C1 segment of cervical spinal cord (tissue), 14 donors: ENCODE data around the gene TWF1.
"Not testable (repeated sequence)": the region's sequence is repeated elsewhere in the genome, so short reads cannot be mapped to it uniquely, and the experiment has no call there.

Source experiments
- DNase-seq, 14 donors: peaks; one replicate each; lab custom pipeline; 2025; lab: John Stamatoyannopoulos, UW

The TWF1 gene

DNA sequence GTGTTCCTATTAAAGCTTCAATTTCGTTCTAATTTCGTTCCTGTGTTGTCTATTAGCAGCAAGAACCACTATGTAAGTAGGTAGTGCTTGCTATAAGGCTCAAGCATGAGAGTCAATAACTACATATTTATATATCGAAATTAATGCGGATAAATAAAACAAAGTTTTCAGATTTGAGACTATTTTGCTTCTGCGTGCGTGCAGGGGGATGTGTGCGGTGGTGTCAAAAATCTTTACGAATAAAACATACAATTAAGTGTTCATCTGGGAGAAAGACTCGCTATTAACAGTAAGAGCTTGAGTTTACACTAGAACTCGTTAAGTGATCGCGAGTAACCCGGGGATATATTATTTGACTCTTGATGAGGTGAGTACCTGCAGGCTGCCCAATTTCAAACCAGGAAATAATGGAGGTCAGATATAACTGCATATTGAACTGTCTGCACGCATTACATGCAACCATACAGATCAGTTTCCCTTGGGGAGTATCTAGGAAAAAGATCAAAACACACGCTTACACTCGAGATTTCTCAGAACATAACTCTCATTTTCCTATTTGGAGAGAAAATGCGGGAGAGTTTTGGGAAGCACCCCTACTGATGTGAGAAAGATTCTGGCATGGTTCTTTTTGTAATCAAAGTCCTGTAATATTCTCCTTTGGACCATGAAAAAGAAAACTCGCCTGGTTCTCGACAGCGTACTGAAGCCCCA is 813 bp downstream of the TWF1 start:
- no peak for DNase-seq

DNA sequence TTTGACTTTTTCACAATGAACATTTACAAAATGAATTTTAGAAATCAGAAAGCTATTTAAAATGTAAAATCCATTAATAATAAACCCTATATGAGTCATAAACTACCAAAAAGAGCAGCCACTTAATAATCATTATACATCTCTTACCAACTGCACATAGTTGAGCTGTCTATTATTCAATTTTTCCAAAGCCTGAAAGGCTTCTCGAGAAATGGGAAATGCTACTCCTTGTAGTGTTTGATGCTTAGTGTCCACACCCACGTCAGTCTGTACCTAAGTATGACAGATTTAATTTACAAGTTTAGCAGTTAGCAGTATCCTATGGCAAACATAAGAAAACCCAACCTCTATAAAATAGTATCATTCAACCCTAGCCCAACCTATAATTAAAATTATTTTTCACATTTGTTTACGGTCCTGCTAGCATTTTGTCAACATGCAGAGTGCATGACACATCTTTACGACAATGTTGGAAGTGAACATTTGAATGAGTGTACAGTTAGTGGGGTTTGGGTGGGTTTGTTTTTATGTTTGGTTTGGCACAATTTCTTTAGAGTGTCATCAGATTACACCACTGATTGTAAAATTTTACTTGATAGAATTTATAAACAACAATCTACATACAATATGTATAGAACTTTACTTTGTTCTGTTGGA is 8.4 kb downstream of the TWF1 start:
- no peak for DNase-seq

DNA sequence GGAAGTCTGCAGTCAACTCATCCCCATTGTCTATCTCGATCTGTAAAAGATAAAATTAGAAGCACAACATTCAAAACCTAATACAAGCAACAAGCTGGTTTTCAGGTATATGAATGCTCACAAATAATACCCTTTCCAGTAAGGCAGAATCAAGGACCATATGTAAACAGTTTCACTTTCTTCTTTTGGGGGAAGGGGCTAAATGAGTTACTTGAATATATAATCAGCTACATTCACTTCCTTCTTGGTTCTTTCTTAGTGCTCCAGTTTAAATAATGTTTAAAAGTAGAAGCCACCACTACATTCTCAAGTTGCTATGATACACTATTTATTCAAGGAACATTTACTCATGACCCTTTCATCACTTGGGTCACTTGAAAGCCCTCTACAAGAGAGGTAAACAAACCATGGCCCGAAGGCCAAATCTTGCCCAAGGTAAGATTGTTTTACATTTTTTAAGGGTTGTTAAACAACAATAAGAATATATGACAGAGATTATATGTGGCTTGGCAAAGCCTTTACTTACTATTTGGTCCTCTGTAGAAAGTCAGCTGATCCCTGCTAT is 10.3 kb downstream of the TWF1 start:
- DNase-seq, result no peak

DNA sequence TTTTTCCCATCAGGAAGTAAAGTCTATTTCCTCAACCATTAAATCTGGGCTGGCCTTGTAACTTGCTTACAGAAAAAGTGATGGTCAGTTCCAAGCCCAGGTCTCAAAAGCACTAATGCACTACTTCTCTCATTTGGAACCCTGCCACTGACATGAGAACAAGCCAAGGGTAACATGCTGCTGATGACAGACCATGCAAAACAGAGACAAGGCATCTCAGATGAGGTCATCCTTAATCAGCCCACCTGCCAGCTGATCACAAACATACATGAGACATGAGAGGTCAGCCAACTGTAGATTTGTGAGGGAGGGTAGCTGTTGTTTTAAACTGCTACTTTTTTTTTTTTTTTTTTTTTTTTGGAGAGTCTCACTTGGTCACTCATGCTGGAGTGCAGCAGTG is 16.2 kb downstream of the TWF1 start:
- no peak for DNase-seq

DNA sequence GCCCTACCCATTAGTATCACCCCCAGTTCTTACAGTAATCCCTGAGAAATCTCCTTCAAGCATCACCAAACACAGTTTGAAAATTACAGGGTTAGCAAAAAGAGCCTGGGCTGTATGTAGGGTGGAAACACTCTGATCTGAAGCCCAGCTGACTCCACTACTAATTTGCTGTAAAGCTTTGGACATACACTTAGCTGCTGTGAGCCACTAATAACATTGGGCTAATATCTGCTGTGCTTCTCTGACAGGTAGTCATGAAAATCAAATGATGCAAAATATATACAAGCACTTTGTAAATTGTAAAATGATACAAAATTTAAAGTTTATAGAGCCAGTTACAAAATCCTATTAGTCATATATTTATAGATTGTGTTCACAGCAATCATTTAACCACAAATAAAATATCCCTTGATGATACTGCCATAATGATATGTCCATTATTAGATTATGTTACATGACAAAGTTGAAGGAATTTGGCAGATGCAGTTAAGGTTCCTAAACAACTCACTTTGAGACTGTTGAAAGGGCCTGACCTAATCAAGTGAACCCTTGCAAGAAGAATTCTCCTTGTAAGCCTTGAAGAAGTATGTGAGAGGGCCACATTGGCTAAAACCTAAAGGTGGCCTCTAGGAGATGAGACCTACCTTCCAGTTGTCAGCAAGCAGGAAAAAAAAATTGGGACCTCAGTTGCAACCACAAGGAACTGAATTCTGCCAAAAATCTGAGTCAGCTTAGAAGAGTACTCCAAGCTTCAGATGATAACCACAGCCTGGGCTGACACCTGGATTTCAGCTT is 19.0 kb downstream of the TWF1 start:
- DNase-seq, result no peak

DNA sequence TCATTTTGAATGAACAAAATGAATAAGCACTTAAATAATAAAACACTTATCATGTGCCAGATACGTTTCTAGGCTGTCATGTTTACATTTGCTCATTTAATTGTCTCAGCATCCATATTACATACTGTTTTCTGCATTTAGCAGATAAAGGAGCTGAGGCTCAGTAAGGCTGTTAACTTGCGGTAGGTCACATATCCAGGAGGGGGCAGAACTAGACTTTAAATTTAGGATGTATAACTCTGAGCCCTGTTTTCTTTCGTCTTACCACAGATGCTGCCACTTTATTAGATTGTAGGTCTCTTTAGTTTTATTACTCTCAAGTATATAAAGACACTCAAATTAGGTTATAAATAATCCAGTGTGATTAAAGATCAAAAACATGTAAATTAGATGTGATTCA is 29.6 kb downstream of the TWF1 start:
- no peak for DNase-seq

DNA sequence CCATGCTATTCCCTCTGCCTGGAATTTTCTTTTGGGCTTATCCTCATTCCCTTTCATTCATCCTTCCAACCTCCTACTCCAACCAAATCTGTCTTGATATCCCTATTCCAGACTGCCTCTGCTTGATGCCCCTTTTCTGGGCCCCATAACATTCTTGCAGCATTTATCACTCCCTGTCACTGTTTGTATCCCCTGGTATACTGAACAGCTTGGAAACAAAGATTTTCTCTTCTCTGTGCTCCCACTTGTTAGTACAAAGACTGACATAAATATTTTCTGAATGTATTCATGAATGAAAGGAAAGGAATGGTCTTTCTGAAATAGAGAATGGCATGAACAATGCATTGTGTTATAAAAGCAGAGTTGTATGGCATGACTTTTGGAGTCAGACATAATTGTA is 39.8 kb downstream of the TWF1 start:
- DNase-seq, result no peak

DNA sequence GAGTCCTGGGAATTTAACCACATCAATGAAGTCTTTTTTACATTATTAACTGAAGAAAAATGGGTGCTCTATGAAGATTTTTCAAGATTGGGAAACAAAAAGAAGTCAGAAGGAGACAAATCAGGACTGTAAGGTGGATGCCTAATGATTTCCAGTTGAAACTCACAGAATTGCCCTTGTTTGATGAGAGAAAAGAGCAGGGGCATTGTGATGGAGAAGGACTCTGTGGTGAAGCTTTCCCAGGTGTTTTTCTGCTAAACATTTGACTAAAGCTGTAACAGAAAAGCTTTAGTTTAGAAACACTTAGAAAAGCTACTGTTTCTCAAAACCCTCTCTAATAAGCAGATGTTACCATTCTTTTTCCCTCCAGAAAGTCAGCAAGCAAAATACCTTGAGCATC is 41.6 kb downstream of the TWF1 start:
- no peak for DNase-seq

DNA sequence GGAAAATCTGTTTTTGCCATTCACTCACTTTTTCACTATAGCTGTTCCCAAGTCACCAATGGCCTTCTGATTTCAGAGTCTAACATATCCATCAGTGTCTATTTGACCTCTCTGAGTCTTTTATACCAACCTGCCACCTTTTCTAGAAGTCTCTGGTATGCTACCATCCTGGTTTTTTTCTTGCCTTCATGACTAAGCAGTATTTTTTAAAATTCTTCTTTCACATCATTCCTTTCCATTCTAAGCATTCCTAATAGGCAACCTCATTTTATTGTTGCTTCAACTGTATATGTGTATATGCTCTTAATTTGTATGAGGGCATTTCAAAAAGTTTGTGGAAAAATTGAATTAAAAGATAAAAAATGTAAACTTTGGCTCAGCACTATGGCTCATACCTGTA is 42.3 kb downstream of the TWF1 start:
- no peak for DNase-seq

DNA sequence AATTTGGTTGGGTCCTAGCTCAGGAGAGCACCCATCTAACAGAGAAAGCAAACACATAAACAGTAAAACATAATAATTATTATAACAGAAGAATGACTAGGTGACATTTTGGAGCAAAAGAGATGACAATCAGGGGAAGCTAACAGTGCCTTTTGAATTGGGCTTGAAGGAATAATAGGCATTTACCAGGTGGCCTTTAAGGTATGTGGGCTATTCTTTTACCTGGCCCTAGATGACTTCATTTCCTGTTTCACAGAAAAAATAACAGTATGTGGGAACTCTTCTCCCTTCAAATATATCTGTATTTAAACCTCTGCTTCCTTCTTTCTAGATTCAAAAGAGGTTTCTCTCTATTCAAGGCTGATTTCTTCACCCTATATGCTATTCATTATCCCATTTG is 43.5 kb downstream of the TWF1 start:
- DNase-seq, result no peak

DNA sequence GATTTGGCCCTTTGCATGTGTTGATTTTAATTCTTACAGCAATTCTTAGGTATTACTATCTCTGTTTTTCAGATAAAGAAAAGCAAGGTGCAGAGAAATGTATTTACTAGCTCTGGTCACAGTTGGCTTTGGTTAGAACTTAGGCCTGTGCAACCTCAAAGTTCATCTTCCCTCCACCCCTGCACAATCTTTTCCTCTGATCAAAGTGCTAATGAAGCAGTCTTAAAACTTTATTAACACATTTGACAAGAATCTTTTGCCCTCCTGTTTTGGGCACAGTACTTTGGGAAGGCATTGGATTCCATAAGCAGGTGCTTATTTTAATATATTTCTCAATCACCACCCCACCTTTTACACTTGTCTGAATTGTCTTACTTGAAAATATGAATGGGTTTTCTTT is 44.6 kb downstream of the TWF1 start:
- DNase-seq, result no peak

DNA sequence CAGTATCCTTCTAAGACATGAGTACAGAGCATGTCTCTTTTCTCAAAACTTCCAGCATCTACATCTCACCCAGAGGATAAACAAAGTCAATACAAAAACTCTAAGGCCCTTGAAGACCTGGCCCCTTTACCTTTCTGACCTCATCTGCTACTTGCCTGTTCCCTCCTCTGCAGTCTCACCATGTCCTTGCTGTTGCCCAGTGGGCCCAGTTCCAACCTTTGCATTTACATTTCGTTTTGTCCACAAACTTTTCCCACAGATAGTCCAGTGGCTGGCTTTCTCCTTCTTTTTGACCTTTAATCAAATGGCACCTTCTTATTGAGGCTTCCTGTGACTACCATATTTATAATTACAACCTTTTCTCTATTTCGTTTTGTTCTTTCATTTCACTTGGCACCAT is 45.7 kb downstream of the TWF1 start:
- DNase-seq, result no peak

DNA sequence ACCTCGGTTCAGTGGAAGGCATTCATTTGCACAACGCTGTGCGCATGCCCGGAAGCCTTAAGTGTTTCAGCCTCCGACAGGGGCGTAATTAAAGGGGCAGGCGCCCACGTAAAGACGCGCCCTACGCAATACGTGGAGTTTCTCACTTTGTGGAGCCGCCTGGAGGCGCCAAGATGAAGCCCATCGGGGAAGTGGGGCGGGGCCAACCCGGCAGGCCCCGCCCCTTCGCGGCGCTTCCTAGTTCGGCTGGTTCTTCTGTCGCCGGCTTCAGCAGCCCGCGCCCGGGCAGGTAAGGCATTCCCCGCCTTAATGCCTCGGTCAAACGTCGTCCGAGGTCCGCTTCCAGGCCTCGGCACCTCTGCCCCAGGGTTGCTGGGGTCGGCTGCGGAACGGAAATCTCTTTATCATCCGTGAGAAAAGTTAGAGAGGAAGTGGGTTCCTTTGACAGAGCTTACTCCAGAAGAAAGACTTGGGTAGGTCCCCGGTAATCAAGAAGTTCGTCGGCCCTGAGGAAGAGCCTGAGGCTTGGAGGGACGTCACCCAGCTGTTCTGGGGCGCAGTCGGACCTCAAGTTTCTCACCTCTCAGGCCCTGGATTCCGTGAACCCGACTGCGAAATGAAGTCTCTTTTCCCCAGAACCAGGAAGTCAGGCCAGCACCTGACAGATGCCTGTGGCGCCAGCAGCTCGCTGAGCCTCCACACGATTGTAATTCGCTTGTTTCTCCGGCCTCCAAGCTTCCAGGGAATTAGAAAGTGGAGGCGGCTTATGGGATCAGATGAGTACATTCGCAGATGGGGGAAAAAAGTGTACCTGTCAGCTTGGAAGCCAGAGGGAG is 47.2 kb downstream of the TWF1 start, which contains the start of the genes IRAK4 and PUS7L:
Gene IRAK4 (plus strand): TSS at position 224 of the 836 bp plus-strand sequence. CDS start 9,161 bp downstream, outside the sequence.
Gene PUS7L (minus strand): TSS at position 63 of the 836 bp plus-strand sequence. CDS start 3,545 bp downstream, outside the sequence.
- peak; percentile 15 to 96 (median 87) for DNase-seq

DNA sequence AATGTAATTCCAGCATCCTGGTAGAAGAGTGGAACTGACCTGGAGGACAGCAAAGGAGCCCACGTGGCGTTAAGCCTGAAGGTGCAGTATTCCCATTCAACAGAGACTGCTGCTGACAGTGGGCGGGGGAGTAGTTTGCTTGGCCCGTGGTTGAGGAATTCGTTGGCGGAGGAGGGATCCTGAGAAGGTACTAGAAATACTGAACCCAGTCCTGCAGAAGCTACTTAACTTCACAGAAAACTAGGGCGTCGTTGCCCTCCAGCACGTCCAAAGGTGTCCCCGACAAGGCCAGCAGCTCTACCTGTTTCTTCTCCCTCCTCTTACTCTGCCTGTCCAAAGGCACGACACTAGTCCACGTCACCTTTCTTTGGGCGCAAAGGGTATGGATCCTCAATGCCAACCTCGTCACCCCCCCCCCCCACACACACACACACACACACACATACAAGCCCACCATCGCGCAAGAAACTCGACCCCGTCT is 47.8 kb downstream of the TWF1 start:
- DNase-seq, result peak in 7 of 14 donors; percentile 37 to 75 (median 64)

DNA sequence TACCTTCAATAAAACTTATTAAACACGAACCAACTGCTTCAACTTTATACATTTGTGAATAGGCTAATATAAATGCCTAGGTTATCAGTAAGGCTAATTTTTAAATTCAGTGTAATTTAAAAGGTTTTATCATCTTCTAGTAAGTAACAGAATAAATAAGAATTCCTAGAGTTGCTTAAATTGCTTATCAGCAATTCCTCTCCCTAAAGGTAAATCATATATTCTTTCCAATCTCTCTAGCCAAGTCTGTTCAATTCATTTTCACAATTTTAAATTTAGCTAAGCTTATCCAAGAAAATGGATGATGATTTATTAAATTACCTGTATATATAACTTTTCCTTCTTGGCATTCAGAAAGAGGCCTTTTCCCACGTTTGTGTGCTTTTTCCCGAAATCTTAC is 52.1 kb downstream of the TWF1 start:
- no peak for DNase-seq

DNA sequence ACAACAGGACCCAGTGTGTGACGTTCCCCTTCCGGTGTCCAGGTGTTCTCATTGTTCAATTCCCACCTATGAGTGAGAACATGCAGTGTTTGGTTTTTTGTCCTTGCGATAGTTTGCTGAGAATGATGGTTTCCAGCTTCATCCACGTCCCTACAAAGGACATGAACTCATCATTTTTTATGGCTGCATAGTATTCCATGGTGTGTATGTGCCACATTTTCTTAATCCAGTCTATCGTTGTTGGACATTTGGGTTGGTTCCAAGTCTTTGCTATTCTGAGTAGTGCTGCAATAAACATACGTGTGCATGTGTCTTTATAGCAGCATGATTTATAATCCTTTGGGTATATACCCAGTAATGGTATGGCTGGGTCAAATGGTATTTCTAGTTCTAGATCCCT is 54.8 kb downstream of the TWF1 start:
- not testable (repeated sequence) for DNase-seq

DNA sequence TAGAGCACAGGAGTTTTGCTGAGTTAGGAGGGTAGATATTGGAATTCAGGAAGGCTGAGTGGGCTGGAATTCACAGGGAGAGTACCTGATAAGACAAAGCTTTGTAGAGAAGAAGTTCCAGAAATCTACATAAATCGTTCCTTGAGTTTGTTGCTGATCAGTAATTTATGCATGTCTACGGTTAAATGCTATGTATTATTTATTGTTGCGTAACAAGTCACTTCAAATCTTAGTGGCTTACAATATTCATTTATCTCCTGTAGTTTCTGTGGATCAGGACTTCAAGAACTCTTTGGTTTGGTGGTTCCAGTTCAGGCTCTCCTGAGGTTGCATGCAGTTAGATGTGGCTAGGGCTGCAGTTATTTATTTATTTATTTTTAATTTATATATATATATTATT is 55.3 kb downstream of the TWF1 start:
- no peak for DNase-seq

DNA sequence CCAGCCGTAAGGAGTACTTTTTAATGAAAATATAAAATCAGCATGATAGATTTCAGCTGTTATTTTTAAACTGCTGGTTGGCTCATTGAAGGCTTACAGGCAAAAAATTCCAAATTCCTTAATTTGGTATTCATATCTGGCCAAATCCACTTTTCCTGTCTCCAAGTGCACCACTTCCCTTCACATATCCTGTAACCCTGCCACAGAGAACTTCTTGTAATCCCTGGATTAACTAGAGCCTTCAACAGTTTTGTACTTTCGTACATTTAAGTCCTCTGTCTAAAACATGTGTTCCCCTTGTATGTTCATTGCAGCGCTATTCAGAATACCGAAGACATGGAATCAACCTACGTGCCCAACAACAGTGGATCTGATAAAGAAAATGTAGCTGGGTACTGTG is 57.1 kb downstream of the TWF1 start:
- DNase-seq, result no peak

DNA sequence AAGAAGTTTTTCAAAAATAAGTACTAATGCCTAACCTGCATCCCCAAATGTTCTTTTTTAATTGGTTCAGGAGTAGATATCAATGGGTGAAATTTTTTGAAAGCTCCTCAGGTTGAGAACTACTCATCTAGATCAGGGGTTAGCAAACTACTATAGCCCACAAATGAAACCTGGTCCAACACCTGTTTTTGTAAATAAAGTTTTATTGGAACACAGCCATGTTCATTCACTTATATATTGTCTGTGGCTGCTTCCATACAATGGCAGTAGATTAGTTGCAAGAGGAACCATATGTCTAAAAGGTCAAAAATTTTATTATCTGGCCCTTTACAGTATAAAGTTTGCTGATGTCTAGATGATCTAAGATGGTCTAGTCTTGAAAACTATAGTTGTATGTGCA is 61.3 kb downstream of the TWF1 start:
- DNase-seq, result no peak
